Testis (tissue), 2 donors: ENCODE results near the gene CHDH.

Experiments
- CTCF ChIP-seq, 3 experiments: fragments of 450-650 bp in 2 of 3; fragments of 200-600 bp in 1 of 3; sonication (generic) in 1 of 3; IDR thresholded peaks; one replicate each; pipeline ENCODE4 v1.5.1; 2016 to 2019; ENCODE audit warnings: antibody characterized with exemption in 3 of 3, mild to moderate bottlenecking in 2 of 3, moderate library complexity in 1 of 3
- POLR2A ChIP-seq: fragments of 450-650 bp; IDR thresholded peaks from one replicate; pipeline ENCODE4 v1.6.1; 2017; ENCODE audit warnings: antibody characterized with exemption, mild to moderate bottlenecking, moderate library complexity

- no peak for TF ChIP-seq CTCF (IDR thresholded peaks at IDR 0.05)
- no peak for TF ChIP-seq POLR2A
Measured at GRCh38 chr3:53806182-53807116, 39.8 kb downstream of the CHDH start.
